ENCODE data around the gene CCNJ.

CCNJ gene

GRCh38 chr10:96072674-96073073, 29.3 kb downstream of the CCNJ start:
- DNase-seq: no peak

GRCh38 chr10:96073722-96074121, 30.3 kb downstream of the CCNJ start:
- DNase-seq: peak; percentile 8

- DNase-seq: no peak
These were observed 31.4 kb downstream of the CCNJ start for GRCh38 chr10:96074776-96075175.

- no peak for DNase-seq
These were observed 32.6 kb downstream of the CCNJ start for GRCh38 chr10:96075977-96076376.

GRCh38 chr10:96077156-96077555, 33.8 kb downstream of the CCNJ start:
- no peak for DNase-seq

GRCh38 chr10:96082153-96082552, 38.8 kb downstream of the CCNJ start:
- no peak for DNase-seq

- DNase-seq: no peak
These were observed 39.4 kb downstream of the CCNJ start for GRCh38 chr10:96082748-96083147.

- DNase-seq: no peak
These were observed 45.7 kb downstream of the CCNJ start for GRCh38 chr10:96089116-96089515.

- peak; percentile 89 for DNase-seq
These were observed 46.5 kb downstream of the CCNJ start for GRCh38 chr10:96089670-96090462.

GRCh38 chr10:96090463-96090800, 47.0 kb downstream of the CCNJ start:
- DNase-seq: no peak

- DNase-seq: no peak
These were observed 49.8 kb downstream of the CCNJ start for GRCh38 chr10:96092999-96093767.

- DNase-seq: no peak
These were observed 50.6 kb downstream of the CCNJ start for GRCh38 chr10:96093948-96094347.

- DNase-seq: no peak
These were observed 53.6 kb downstream of the CCNJ start for GRCh38 chr10:96096958-96097357.

GRCh38 chr10:96097865-96098264, 54.5 kb downstream of the CCNJ start:
- DNase-seq: no peak

GRCh38 chr10:96107623-96108038, 64.2 kb downstream of the CCNJ start:
- DNase-seq: no peak

All from T1000 (cell line).